OCI-LY7 (cell line): ENCODE measurements around the gene AXIN1. TPM values are rescaled to one million over a fixed set of nuclear protein-coding genes. Genes with fewer than 3 reads are reported as not detected.

Experiments used
- BruUV-seq: library from RNA; stranded (reverse); fragments of 400-500 nt; replicated peaks from 2 replicates; lab custom pipeline; 2021; lab: Mats Ljungman, UMichigan
- CTCF ChIA-PET: fragments of 300-600 bp; sonication (Branson Sonifier 250); formaldehyde crosslinking; loops from one replicate; lab custom pipeline; 2022; ENCODE audit warnings: antibody characterized with exemption; ENCODE audit not compliant: unreplicated experiment; lab: Charles Lee
- POLR2A ChIA-PET: fragments of 300-600 bp; sonication (Branson Sonifier 250); formaldehyde crosslinking; loops from one replicate; lab custom pipeline; 2022; ENCODE audit warnings: antibody characterized with exemption; lab: Charles Lee
- DNase-seq: peaks from one replicate; pipeline ENCODE4 v3.0.0-alpha.2; 2015; ENCODE audit warnings: low spot score
- H2AFZ ChIP-seq: fragments of 200-600 bp; sonication (generic), shearing (Covaris generic); 2 replicates; pipeline ENCODE4 v1.6.1; 2014; ENCODE audit warnings: mild to moderate bottlenecking, antibody characterized with exemption, low read length, moderate library complexity
- H3K27ac ChIP-seq: fragments of 200-600 bp; sonication (generic); 2 replicates; pipeline ENCODE4 v1.5.1; 2014; ENCODE audit warnings: mixed run types, low read depth, mild to moderate bottlenecking, moderate library complexity, low read length, inconsistent platforms; ENCODE audit not compliant: poor library complexity, severe bottlenecking
- H3K36me3 ChIP-seq: fragments of 200-600 bp; sonication (generic); 2 replicates; pipeline ENCODE4 v1.6.1; 2014; ENCODE audit warnings: mild to moderate bottlenecking, antibody characterized with exemption, low read length, moderate library complexity, mixed read lengths; ENCODE audit not compliant: insufficient read depth
- H3K4me1 ChIP-seq: fragments of 200-600 bp; sonication (generic); 2 replicates; pipeline ENCODE4 v1.5.1; 2014; ENCODE audit warnings: mild to moderate bottlenecking, low read length; ENCODE audit not compliant: insufficient read depth, poor library complexity, severe bottlenecking
- H3K4me2 ChIP-seq: fragments of 200-600 bp; sonication (generic); 2 replicates; pipeline ENCODE4 v1.6.1; 2014; ENCODE audit warnings: mild to moderate bottlenecking, low read length
- H3K4me3 ChIP-seq: fragments of 200-600 bp; sonication (generic); 2 replicates; pipeline ENCODE4 v1.5.1; 2014; ENCODE audit warnings: mild to moderate bottlenecking, low read depth, low read length; ENCODE audit not compliant: poor library complexity, severe bottlenecking
- H3K79me2 ChIP-seq: fragments of 200-600 bp; sonication (generic); 2 replicates; pipeline ENCODE4 v1.6.1; 2016; ENCODE audit warnings: low read depth, mild to moderate bottlenecking, low read length, moderate library complexity, mixed read lengths; ENCODE audit not compliant: insufficient read depth
- H3K9me2 ChIP-seq: fragments of 200-600 bp; sonication (generic); 2 replicates; pipeline ENCODE4 v1.6.1; 2016; ENCODE audit warnings: mild to moderate bottlenecking, low read length, mixed read lengths; ENCODE audit not compliant: insufficient read depth
- H3K9me3 ChIP-seq: fragments of 200-600 bp; sonication (generic); 2 replicates; pipeline ENCODE4 v1.6.1; 2014; ENCODE audit warnings: mild to moderate bottlenecking, mixed run types, low read length, mixed read lengths
- H4K20me1 ChIP-seq: fragments of 200-600 bp; sonication (generic); 2 replicates; pipeline ENCODE4 v1.6.1; 2014; ENCODE audit warnings: mild to moderate bottlenecking, antibody characterized with exemption, low read length, moderate library complexity, mixed read lengths; ENCODE audit not compliant: insufficient read depth
- EZH2phosphoT487 ChIP-seq: fragments of 200-600 bp; sonication (generic); IDR thresholded peaks from 2 replicates; pipeline ENCODE4 v1.6.1; 2018; ENCODE audit warnings: low read depth, borderline replicate concordance, mild to moderate bottlenecking, mixed run types, antibody characterized with exemption, low read length, moderate library complexity, mixed read lengths
- intact Hi-C: fragments of 100-400 bp; cut with micrococcal nuclease; formaldehyde crosslinking; loops from one replicate; pipeline ENCODE4 v1.10.0; 2022; ENCODE audit not compliant: unreplicated experiment
- total RNA-seq, 2 experiments: library from RNA; depleted of rRNA in 1 of 2; stranded (reverse); fragments of >200 nt in 1 of 2; shearing (Covaris generic) in 1 of 2; gene quantifications; 2 replicates each; pipeline ENCODE4 v1.2.3, GENCODE V29; 2014 to 2022
- TF ChIP-seq, protein P1 (sequence below): fragments of 200-600 bp; sonication (generic); conservative IDR thresholded peaks from 2 replicates; pipeline ENCODE4 v1.5.1; 2014; ENCODE audit warnings: mild to moderate bottlenecking, antibody characterized with exemption, low read length, moderate library complexity, mixed read lengths

Gene AXIN1
- total RNA-seq, 2 experiments from 2014 or later = 29.0 to 30.3 TPM

DNA sequence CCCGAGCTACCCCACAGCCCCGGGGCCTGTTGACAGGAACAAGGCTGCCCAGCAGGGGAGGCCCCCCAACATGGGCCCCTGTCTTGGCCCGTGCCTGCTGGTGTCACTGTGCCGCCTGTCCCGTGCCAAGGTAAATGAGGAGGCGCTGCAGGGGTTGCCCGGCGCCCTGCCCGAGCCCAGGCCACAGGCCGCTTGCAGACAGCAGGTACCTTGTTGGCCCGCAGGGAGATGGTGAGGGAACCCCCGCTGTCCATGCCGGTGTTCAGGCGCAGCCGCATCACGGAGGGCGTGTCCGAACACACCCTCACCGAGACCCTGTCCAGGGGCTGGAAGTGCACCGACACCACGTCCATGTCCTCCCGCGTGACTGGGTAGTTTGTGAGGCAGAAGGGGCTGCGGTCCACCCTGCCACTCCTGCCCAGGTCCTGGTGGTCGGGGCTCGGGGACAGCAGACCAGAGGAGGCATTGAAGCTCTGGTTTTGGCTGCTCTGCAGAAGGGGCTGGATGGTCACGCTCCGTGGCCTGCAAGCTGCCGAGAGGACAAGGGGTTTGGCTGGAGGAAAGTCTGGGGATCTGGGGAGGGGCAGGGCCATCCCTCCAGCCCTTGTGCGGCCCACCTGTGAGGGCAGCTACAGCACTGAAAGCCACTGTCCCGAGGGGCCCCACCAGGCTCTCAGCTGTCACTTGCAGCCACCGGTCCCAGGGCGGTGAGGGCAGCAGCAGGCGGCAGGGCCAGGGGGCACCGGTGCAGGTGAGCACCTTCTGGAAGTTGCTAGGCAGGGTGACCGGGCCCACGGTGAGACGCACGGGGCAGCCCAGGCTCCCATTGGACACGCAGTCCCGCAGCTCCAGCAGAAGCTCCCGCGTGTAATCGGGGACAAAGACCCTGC lies 23.6 kb upstream of the AXIN1 start:
- Histone ChIP-seq H4K20me1 (no peaks in the 10 kb centered on the region), H3K27ac (no peak overlapping the region), H3K4me3 (no peak overlapping the region), H3K9me2 (no peaks in the 10 kb centered on the region), H3K4me2 (no peak overlapping the region), H3K79me2 (no peaks in the 10 kb centered on the region), H3K4me1 (peaks cover 2% of the 10 kb centered on the region), H3K9me3 (no peaks in the 10 kb centered on the region), H3K36me3 (peaks cover 42% of the 10 kb centered on the region; the same call in 1 of the 2 replicates), H2AFZ (no peak overlapping the region)
- intact Hi-C loops = no loop called here
- ChIA-PET POLR2A (no interaction called here), CTCF (no interaction called here)
- BruUV-seq = no TSS peak
- no peak for DNase-seq
- TF ChIP-seq, protein P1, sequence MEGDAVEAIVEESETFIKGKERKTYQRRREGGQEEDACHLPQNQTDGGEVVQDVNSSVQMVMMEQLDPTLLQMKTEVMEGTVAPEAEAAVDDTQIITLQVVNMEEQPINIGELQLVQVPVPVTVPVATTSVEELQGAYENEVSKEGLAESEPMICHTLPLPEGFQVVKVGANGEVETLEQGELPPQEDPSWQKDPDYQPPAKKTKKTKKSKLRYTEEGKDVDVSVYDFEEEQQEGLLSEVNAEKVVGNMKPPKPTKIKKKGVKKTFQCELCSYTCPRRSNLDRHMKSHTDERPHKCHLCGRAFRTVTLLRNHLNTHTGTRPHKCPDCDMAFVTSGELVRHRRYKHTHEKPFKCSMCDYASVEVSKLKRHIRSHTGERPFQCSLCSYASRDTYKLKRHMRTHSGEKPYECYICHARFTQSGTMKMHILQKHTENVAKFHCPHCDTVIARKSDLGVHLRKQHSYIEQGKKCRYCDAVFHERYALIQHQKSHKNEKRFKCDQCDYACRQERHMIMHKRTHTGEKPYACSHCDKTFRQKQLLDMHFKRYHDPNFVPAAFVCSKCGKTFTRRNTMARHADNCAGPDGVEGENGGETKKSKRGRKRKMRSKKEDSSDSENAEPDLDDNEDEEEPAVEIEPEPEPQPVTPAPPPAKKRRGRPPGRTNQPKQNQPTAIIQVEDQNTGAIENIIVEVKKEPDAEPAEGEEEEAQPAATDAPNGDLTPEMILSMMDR = no peak
- TF ChIP-seq EZH2phosphoT487 = no peak

DNA sequence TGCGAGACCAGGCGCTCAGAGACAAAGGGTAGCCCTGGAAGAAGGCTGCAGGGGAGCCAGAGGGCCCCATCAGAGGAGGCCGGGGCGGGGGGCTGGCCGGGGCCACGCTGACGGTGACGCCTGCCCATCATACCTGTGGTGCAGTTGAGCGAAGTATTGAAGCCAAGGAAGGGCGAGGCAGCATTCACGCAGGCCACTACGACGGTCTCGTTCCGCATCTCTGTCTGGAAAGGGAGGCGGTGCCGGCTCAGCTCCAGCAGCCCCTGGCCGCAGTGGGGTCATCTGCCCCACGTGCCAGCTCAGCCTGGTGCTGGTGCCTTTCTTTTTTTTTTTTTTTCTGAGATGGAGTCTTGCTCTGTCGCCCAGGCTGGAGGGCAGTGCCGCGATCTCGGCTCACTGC lies 22.7 kb upstream of the AXIN1 start:
- Histone ChIP-seq H3K36me3 (peaks cover 42% of the 10 kb centered on the region; the same call in 1 of the 2 replicates), H3K9me3 (no peaks in the 10 kb centered on the region), H3K4me1 (peaks cover 9% of the 10 kb centered on the region), H3K27ac (no peak overlapping the region), H3K9me2 (no peaks in the 10 kb centered on the region), H3K4me2 (no peak overlapping the region), H3K4me3 (no peak overlapping the region), H2AFZ (no peak overlapping the region), H4K20me1 (no peaks in the 10 kb centered on the region), H3K79me2 (no peaks in the 10 kb centered on the region)
- no TSS peak for BruUV-seq
- DNase-seq = no peak
- TF ChIP-seq, protein P1 = no peak
- TF ChIP-seq EZH2phosphoT487 = no peak
- CTCF ChIA-PET = no interaction called here
- POLR2A ChIA-PET = no interaction called here
- intact Hi-C loops = no loop called here

DNA sequence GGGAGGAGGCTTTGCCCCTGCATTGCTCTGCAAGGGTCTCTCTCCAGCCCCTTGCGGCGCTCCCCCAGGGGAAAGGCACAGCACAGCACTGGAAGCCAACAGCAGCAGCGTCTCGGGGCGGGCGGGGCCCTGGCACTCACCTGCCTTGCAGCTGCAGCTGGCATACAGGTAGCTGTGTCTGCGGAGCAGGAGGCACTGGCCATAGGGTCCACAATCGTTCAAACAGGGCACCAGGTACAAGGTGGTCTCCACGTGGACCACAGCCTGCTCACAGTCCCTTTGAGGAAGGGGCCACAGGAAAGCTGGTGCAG lies 22.0 kb upstream of the AXIN1 start:
- ChIA-PET CTCF (no interaction called here), POLR2A (no interaction called here)
- peaks cover 42% of the 10 kb centered on the region; the same call in 1 of the 2 replicates for H3K36me3 ChIP-seq
- H3K9me2 ChIP-seq = no peaks in the 10 kb centered on the region
- intact Hi-C loops = no loop called here
- no peaks in the 10 kb centered on the region for H3K79me2 ChIP-seq
- no peak for TF ChIP-seq EZH2phosphoT487
- TF ChIP-seq, protein P1 = no peak
- no peak overlapping the region for H3K4me3 ChIP-seq
- H3K27ac ChIP-seq = no peak overlapping the region
- H3K4me1 ChIP-seq = peaks cover 12% of the 10 kb centered on the region
- no peaks in the 10 kb centered on the region for H3K9me3 ChIP-seq
- no peak for DNase-seq
- H3K4me2 ChIP-seq = no peak overlapping the region
- H4K20me1 ChIP-seq = no peaks in the 10 kb centered on the region
- no peak overlapping the region for H2AFZ ChIP-seq
- no TSS peak for BruUV-seq
